ENCODE results near the gene DYNC2H1.

DNA sequence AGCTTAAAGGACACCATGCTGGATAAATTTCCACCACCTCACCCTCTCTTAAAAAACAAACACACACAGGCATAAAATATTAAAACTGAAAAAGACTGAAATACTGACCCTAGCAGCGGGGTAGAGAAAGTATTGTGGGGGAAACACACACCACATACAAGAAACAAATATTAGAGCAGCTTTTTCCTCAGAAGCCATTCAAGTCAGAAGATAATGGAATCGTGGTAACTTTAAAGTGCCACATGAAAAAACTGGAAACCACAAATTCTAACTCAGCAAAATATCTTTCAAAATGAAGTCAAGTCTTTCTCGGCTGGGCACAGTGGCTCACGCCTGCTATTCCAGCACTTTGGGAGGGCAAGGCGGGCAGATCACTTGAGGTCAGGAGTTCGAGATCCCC lies 223.2 kb downstream of the DYNC2H1 start:
- TF ChIP-seq, protein P1, sequence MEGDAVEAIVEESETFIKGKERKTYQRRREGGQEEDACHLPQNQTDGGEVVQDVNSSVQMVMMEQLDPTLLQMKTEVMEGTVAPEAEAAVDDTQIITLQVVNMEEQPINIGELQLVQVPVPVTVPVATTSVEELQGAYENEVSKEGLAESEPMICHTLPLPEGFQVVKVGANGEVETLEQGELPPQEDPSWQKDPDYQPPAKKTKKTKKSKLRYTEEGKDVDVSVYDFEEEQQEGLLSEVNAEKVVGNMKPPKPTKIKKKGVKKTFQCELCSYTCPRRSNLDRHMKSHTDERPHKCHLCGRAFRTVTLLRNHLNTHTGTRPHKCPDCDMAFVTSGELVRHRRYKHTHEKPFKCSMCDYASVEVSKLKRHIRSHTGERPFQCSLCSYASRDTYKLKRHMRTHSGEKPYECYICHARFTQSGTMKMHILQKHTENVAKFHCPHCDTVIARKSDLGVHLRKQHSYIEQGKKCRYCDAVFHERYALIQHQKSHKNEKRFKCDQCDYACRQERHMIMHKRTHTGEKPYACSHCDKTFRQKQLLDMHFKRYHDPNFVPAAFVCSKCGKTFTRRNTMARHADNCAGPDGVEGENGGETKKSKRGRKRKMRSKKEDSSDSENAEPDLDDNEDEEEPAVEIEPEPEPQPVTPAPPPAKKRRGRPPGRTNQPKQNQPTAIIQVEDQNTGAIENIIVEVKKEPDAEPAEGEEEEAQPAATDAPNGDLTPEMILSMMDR (conservative IDR thresholded peaks at IDR 0.05; ENCODE audit: low read depth, low read length), result no peak
- TF ChIP-seq EZH2 (IDR thresholded peaks at IDR 0.05; ENCODE audit: borderline replicate concordance, low read depth, low read length, poor library complexity, severe bottlenecking), result no peak

Data from A673 (cell line).